H1 (cell line): Measurements from ENCODE around the gene ITGB2.

ENCODE experiments used
- EP300 ChIP-seq, 2 experiments: IDR thresholded peaks; 1 replicate in 1 of 2; 2 replicates in 1 of 2; pipeline ENCODE4 v1.6.1; 2011 to 2012; ENCODE audit warnings: low read depth in 2 of 2, low read length in 2 of 2, mild to moderate bottlenecking in 2 of 2, borderline replicate concordance in 1 of 2, inconsistent platforms in 1 of 2, moderate library complexity in 1 of 2
- EZH2 ChIP-seq: fragments of 200-600 bp; sonication (generic); IDR thresholded peaks from 2 replicates; pipeline ENCODE4 v1.7.1; 2012; ENCODE audit warnings: low read depth, mild to moderate bottlenecking, moderate library complexity, low read length, inconsistent platforms; ENCODE audit not compliant: severe bottlenecking
- FOSL1 ChIP-seq: IDR thresholded peaks from 2 replicates; pipeline ENCODE4 v1.6.1; 2011; ENCODE audit warnings: mild to moderate bottlenecking, low read depth, low read length, moderate library complexity; ENCODE audit not compliant: insufficient read depth
- POLR2A ChIP-seq, 2 experiments: IDR thresholded peaks; 1 replicate in 1 of 2; 2 replicates in 1 of 2; pipeline ENCODE4 v1.6.1; 2011; ENCODE audit warnings: low read depth in 2 of 2, low read length in 2 of 2, mild to moderate bottlenecking in 2 of 2; ENCODE audit errors: control extremely low read depth in 1 of 2
- POLR2AphosphoS5 ChIP-seq: IDR thresholded peaks from 2 replicates; pipeline ENCODE4 v1.6.1; 2011; ENCODE audit warnings: low read depth, low read length
- RAD21 ChIP-seq, 2 experiments: IDR thresholded peaks in 1 of 2; conservative IDR thresholded peaks in 1 of 2; 2 replicates each; pipeline ENCODE4 v1.6.1; 2011; ENCODE audit warnings: low read depth in 2 of 2, low read length in 2 of 2, improper control_type of control experiment in 1 of 2, inconsistent platforms in 1 of 2, mild to moderate bottlenecking in 1 of 2, moderate library complexity in 1 of 2
- SIN3A ChIP-seq, 2 experiments: IDR thresholded peaks in 1 of 2; conservative IDR thresholded peaks in 1 of 2; 2 replicates each; pipeline ENCODE4 v1.6.1; 2011 to 2012; ENCODE audit warnings: low read length in 2 of 2, improper control_type of control experiment in 1 of 2, low read depth in 1 of 2, mild to moderate bottlenecking in 1 of 2
- TAF1 ChIP-seq: IDR thresholded peaks from 2 replicates; pipeline ENCODE4 v1.6.1; 2011; ENCODE audit warnings: mild to moderate bottlenecking, low read depth, low read length
- TEAD4 ChIP-seq: IDR thresholded peaks from 2 replicates; pipeline ENCODE4 v1.6.1; 2012; ENCODE audit warnings: low read depth, low read length, inconsistent platforms, mixed read lengths
- YY1 ChIP-seq: IDR thresholded peaks from 2 replicates; pipeline ENCODE4 v1.6.1; 2011; ENCODE audit warnings: low read depth, mild to moderate bottlenecking, low read length
- TF ChIP-seq, protein P1 (sequence below), 3 experiments: IDR thresholded peaks; 1 replicate in 2 of 3; 2 replicates in 1 of 3; pipeline versions ENCODE4 v1.5.1 to v1.6.1; 2011; ENCODE audit warnings: low read length in 3 of 3, mild to moderate bottlenecking in 3 of 3, inconsistent platforms in 2 of 3, low read depth in 1 of 3, moderate library complexity in 1 of 3; ENCODE audit not compliant: insufficient read depth in 1 of 3; ENCODE audit errors: control extremely low read depth in 1 of 3

DNA sequence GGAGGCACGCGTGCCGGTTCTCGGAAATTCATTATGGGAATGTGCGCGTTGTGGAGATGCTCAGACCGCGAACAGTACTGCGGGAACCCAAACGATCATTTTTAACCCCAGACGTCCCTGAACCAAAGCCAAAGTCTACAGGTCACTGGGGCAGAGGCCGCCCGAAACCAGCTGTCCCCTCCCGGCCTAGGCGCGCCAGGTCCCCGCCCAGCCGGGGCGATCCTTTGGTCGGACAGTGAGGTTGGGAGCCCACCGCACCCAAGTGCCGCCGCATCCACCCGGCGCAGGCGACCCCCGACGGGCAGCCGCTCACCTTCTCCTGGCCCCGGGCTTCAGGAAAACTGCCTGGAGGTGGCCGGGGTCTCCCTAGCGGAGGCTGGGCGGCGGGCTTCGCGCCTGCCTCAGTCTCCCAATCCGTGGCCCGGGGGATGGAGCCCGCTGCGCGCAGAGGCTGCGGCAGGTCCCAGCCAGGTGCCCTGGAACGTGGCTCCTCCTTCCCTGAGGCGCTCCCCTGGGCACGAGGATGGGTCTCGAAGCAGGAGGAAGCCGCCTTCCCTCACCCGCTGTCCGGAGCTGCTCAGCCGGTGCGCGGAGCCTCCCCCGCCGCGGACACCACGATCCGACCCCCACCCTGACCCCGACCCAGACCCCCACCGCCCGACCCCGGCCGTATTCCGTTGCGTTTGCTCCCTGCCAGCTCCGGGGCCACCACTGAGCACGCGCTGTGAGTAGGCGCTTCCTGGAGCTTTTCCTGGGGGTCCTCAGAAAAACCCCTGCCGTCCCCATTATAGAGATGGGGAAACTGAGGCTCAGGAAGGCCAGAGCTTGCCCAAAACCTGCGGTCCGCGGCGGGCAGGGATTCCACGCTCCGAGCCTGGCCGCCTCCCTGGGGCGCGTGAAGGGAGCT, 11.1 kb upstream of the ITGB2 start:
- TF ChIP-seq YY1: no peak
- TF ChIP-seq, protein P1, sequence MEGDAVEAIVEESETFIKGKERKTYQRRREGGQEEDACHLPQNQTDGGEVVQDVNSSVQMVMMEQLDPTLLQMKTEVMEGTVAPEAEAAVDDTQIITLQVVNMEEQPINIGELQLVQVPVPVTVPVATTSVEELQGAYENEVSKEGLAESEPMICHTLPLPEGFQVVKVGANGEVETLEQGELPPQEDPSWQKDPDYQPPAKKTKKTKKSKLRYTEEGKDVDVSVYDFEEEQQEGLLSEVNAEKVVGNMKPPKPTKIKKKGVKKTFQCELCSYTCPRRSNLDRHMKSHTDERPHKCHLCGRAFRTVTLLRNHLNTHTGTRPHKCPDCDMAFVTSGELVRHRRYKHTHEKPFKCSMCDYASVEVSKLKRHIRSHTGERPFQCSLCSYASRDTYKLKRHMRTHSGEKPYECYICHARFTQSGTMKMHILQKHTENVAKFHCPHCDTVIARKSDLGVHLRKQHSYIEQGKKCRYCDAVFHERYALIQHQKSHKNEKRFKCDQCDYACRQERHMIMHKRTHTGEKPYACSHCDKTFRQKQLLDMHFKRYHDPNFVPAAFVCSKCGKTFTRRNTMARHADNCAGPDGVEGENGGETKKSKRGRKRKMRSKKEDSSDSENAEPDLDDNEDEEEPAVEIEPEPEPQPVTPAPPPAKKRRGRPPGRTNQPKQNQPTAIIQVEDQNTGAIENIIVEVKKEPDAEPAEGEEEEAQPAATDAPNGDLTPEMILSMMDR (IDR thresholded peaks at IDR 0.05; ENCODE audit: control extremely low read depth in 1 of 3, insufficient read depth in 1 of 3, low read depth in 1 of 3, low read length in 3 of 3): no peak
- no peak for TF ChIP-seq FOSL1
- no peak for TF ChIP-seq SIN3A (conservative IDR thresholded peaks at IDR 0.05 in 1 of 2, IDR thresholded peaks at IDR 0.05 in 1 of 2; ENCODE audit: low read depth in 1 of 2, low read length in 2 of 2)
- no peak for TF ChIP-seq POLR2A (IDR thresholded peaks at IDR 0.05; ENCODE audit: control extremely low read depth in 1 of 2, low read depth in 2 of 2, low read length in 2 of 2)
- TF ChIP-seq EP300 (IDR thresholded peaks at IDR 0.05; ENCODE audit: borderline replicate concordance in 1 of 2, low read depth in 2 of 2, low read length in 2 of 2): no peak
- no peak for TF ChIP-seq TAF1
- TF ChIP-seq TEAD4: no peak
- no peak for TF ChIP-seq POLR2AphosphoS5
- TF ChIP-seq RAD21 (IDR thresholded peaks at IDR 0.05 in 1 of 2, conservative IDR thresholded peaks at IDR 0.05 in 1 of 2; ENCODE audit: low read depth in 2 of 2, low read length in 2 of 2): no peak
- peak; percentile 92 for TF ChIP-seq EZH2
